Measurements from ENCODE around the gene LARP1.

- TF ChIP-seq POLR2A (IDR thresholded peaks at IDR 0.05; ENCODE audit: low read depth, low read length) (no peak), POLR2AphosphoS5 (IDR thresholded peaks at IDR 0.05; ENCODE audit: low read depth, low read length) (no peak), TAF1 (IDR thresholded peaks at IDR 0.05; ENCODE audit: borderline replicate concordance, low read depth, low read length) (no peak)
Observed at GRCh38 chr5:154768207-154768606, 13.0 kb downstream of the LARP1 start.
